Caco-2 (cell line): ENCODE data around the gene SP100. TPM values are rescaled to one million over a fixed set of nuclear protein-coding genes. Genes with fewer than 3 reads are reported as not detected.

Experiments
- BruUV-seq: library from RNA; stranded (reverse); fragments of 400-500 nt; replicated peaks from 2 replicates; lab custom pipeline; 2021; lab: Mats Ljungman, UMichigan
- CTCF ChIA-PET: fragments of 300-600 bp; sonication (Branson Sonifier 250); formaldehyde crosslinking; loops from one replicate; lab custom pipeline; 2022; ENCODE audit warnings: antibody characterized with exemption; lab: Charles Lee
- POLR2A ChIA-PET: fragments of 300-600 bp; sonication (Branson Sonifier 250); formaldehyde crosslinking; loops from one replicate; lab custom pipeline; 2022; ENCODE audit warnings: antibody characterized with exemption; lab: Charles Lee
- DNase-seq, 2 experiments: peaks; one replicate each; pipeline versions ENCODE4 v3.0.0 to v3.0.0-alpha.2; 2020 to 2022
- H3K27me3 ChIP-seq: replicated peaks from 2 replicates; pipeline ENCODE4 v1.6.0; 2011; ENCODE audit warnings: low read length; ENCODE audit not compliant: control insufficient read depth, insufficient read depth
- H3K36me3 ChIP-seq: 2 replicates; pipeline ENCODE4 v1.5.1; 2011; ENCODE audit warnings: low read length; ENCODE audit not compliant: control insufficient read depth, insufficient read depth
- H3K4me1 ChIP-seq: fragments of 250-450 bp; sonication (Bioruptor Pico); 2 replicates; pipeline ENCODE4 v1.5.1; 2020; ENCODE audit warnings: mild to moderate bottlenecking
- H3K4me3 ChIP-seq: 2 replicates; pipeline ENCODE4 v1.5.1; 2011; ENCODE audit warnings: low read depth, mild to moderate bottlenecking, control low read depth, low read length
- H3K9me3 ChIP-seq: fragments of 250-450 bp; sonication (Bioruptor Pico); 2 replicates; pipeline ENCODE4 v1.5.1; 2020; ENCODE audit warnings: mild to moderate bottlenecking, moderate library complexity
- H3K27ac Mint-ChIP-seq: one replicate; pipeline ENCODE4 v1.8.0; 2022; ENCODE audit warnings: mixed read lengths; ENCODE audit not compliant: unreplicated experiment
- H3K27me3 Mint-ChIP-seq: one replicate; pipeline ENCODE4 v1.8.0; 2022; ENCODE audit warnings: mixed read lengths; ENCODE audit not compliant: insufficient read depth, unreplicated experiment
- H3K36me3 Mint-ChIP-seq: one replicate; pipeline ENCODE4 v1.8.0; 2022; ENCODE audit warnings: mild to moderate bottlenecking, mixed read lengths; ENCODE audit not compliant: insufficient read depth, unreplicated experiment
- H3K4me1 Mint-ChIP-seq: one replicate; pipeline ENCODE4 v1.8.0; 2022; ENCODE audit warnings: low read depth, mixed read lengths; ENCODE audit not compliant: unreplicated experiment
- H3K4me3 Mint-ChIP-seq: one replicate; pipeline ENCODE4 v1.8.0; 2022; ENCODE audit warnings: mild to moderate bottlenecking, moderate library complexity, mixed read lengths; ENCODE audit not compliant: unreplicated experiment
- H3K9me3 Mint-ChIP-seq: one replicate; pipeline ENCODE4 v1.8.0; 2022; ENCODE audit warnings: mixed read lengths; ENCODE audit not compliant: unreplicated experiment
- CTCF ChIP-seq, 2 experiments: fragments of 200-600 bp in 1 of 2; IDR thresholded peaks; 1 replicate in 1 of 2; 2 replicates in 1 of 2; pipeline versions ENCODE4 v1.5.1 to v1.8.0; 2011 to 2022; ENCODE audit warnings: antibody characterized with exemption in 1 of 2, control low read depth in 1 of 2, inconsistent platforms in 1 of 2, low read depth in 1 of 2, low read length in 1 of 2, mild to moderate bottlenecking in 1 of 2, moderate library complexity in 1 of 2; ENCODE audit not compliant: insufficient read depth in 1 of 2, severe bottlenecking in 1 of 2, unreplicated experiment in 1 of 2
- intact Hi-C: fragments of 100-400 bp; cut with micrococcal nuclease; formaldehyde crosslinking; loops from one replicate; pipeline ENCODE4 v1.10.0; 2022; ENCODE audit not compliant: unreplicated experiment
- total RNA-seq: library from RNA; stranded (reverse); gene quantifications from 2 replicates; pipeline ENCODE4 v1.2.3, GENCODE V29; 2022

The SP100 gene
- total RNA-seq, 1 experiment from 2014 or later: 7.8 TPM

- BruUV-seq: no TSS peak
- no peaks in the 10 kb centered on the region for H3K4me1 ChIP-seq
- POLR2A ChIA-PET: no interaction called here
- CTCF ChIA-PET: no interaction called here
- intact Hi-C loops: no loop called here
- no peak for TF ChIP-seq CTCF (IDR thresholded peaks at IDR 0.05; ENCODE audit: insufficient read depth in 1 of 2, low read depth in 1 of 2, low read length in 1 of 2, severe bottlenecking in 1 of 2, unreplicated experiment in 1 of 2)
- no peaks in the 10 kb centered on the region for H3K27me3 ChIP-seq
- Mint-ChIP-seq H3K27ac (no peak overlapping the region), H3K27me3 (no peaks in the 10 kb centered on the region), H3K4me1 (no peaks in the 10 kb centered on the region), H3K4me3 (no peak overlapping the region), H3K9me3 (no peaks in the 10 kb centered on the region), H3K36me3 (peaks cover 4% of the 10 kb centered on the region)
- no peaks in the 10 kb centered on the region for H3K36me3 ChIP-seq
- DNase-seq: no peak
- no peaks in the 10 kb centered on the region for H3K9me3 ChIP-seq
- no peak overlapping the region for H3K4me3 ChIP-seq
Observed at GRCh38 chr2:230449901-230450467, 34.0 kb downstream of the SP100 start.

- ChIA-PET POLR2A (no interaction called here), CTCF (no interaction called here)
- H3K27ac Mint-ChIP-seq: no peak overlapping the region
- H3K9me3 ChIP-seq: no peaks in the 10 kb centered on the region
- H3K4me3 ChIP-seq: no peak overlapping the region
- H3K4me1 ChIP-seq: no peaks in the 10 kb centered on the region
- TF ChIP-seq CTCF (IDR thresholded peaks at IDR 0.05; ENCODE audit: insufficient read depth in 1 of 2, low read depth in 1 of 2, low read length in 1 of 2, severe bottlenecking in 1 of 2, unreplicated experiment in 1 of 2): no peak
- H3K4me1 Mint-ChIP-seq: no peaks in the 10 kb centered on the region
- H3K36me3 Mint-ChIP-seq: peaks cover 4% of the 10 kb centered on the region
- DNase-seq: no peak
- intact Hi-C loops: no loop called here
- no peaks in the 10 kb centered on the region for H3K27me3 Mint-ChIP-seq
- no peaks in the 10 kb centered on the region for H3K9me3 Mint-ChIP-seq
- no peaks in the 10 kb centered on the region for H3K36me3 ChIP-seq
- no TSS peak for BruUV-seq
- no peak overlapping the region for H3K4me3 Mint-ChIP-seq
- no peaks in the 10 kb centered on the region for H3K27me3 ChIP-seq
Observed at GRCh38 chr2:230453006-230453405, 37.0 kb downstream of the SP100 start.

- TF ChIP-seq CTCF (IDR thresholded peaks at IDR 0.05; ENCODE audit: insufficient read depth in 1 of 2, low read depth in 1 of 2, low read length in 1 of 2, severe bottlenecking in 1 of 2, unreplicated experiment in 1 of 2): no peak
- no peaks in the 10 kb centered on the region for H3K27me3 Mint-ChIP-seq
- H3K27me3 ChIP-seq: no peaks in the 10 kb centered on the region
- H3K27ac Mint-ChIP-seq: no peak overlapping the region
- H3K36me3 Mint-ChIP-seq: no peaks in the 10 kb centered on the region
- H3K9me3 ChIP-seq: no peaks in the 10 kb centered on the region
- no peaks in the 10 kb centered on the region for H3K9me3 Mint-ChIP-seq
- no peak for DNase-seq
- CTCF ChIA-PET: no interaction called here
- no peak overlapping the region for H3K4me3 Mint-ChIP-seq
- H3K4me1 Mint-ChIP-seq: no peaks in the 10 kb centered on the region
- H3K4me3 ChIP-seq: no peak overlapping the region
- POLR2A ChIA-PET: no interaction called here
- H3K4me1 ChIP-seq: no peaks in the 10 kb centered on the region
- no TSS peak for BruUV-seq
- no peaks in the 10 kb centered on the region for H3K36me3 ChIP-seq
- intact Hi-C loops: no loop called here
Observed at GRCh38 chr2:230455005-230455684, 39.1 kb downstream of the SP100 start.
